ENCODE measurements around the gene BARX2. TPM values are rescaled to one million over a fixed set of nuclear protein-coding genes. Genes with fewer than 3 reads are reported as not detected.
"Not testable (repeated sequence)": the region's sequence is repeated elsewhere in the genome, so short reads cannot be mapped to it uniquely, and the experiment has no call there.

BARX2 gene, protein sequence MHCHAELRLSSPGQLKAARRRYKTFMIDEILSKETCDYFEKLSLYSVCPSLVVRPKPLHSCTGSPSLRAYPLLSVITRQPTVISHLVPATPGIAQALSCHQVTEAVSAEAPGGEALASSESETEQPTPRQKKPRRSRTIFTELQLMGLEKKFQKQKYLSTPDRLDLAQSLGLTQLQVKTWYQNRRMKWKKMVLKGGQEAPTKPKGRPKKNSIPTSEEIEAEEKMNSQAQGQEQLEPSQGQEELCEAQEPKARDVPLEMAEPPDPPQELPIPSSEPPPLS
- total RNA-seq (not detected), polyA plus RNA-seq (not detected)
- long read RNA-seq, donor 1, result 0 reads
- long read RNA-seq, donor 2, result 0 reads
- long read RNA-seq, donor 3, result 0 reads
- long read RNA-seq, donor 4, result 0 reads

DNA sequence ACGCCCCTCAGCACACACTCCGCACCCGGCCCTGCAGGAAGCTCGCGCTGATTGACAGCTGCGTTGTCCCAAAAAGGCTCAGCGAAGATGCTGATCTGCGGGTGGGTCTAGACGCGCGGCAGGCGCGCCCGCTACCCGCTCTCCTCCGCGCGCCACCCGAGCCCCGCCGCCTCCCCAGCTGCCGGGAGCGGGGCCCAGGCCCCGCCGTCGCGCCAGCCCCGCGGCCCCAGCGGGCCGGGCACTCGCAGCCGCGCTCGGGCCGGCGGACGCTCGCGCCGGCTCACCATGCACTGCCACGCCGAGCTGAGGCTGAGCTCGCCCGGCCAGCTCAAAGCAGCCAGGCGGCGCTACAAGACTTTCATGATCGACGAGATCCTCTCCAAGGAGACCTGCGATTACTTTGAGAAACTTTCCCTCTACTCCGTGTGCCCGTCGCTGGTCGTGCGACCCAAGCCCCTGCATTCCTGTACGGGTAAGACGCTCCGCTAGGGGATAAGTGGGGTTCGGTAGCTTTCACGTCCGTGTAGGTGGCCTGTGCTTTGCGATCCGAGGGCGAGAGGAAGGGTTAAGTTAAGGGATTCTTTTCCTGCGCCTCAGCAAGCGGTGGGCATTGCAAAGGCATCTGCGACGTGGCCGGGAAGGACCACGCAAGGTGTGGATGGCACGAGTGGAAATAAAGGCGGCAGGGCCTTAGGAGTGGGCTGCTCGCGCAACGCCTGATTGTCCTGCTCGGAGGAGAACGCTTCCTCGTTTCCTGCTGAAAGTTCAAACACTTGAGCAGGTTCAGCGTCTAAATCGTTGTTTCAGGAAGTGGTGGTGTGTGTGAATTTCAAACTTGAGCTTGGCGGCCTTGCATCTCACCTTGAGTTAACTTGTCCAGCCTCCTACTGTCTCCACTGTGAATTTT, at the start of gene BARX2:
BARX2 (plus strand) TSS at position 98 of the 907 bp plus-strand sequence; CDS start at position 286, 188 bp downstream.
- peak; percentile 35 to 72 for ATAC-seq
- peak within 1 kb of the TSS; percentile 41 for H3K4me3 ChIP-seq (ENCODE audit: low read length)
- 4% methylated on average over 81 of the region's 81 CpGs for WGBS
- peak; percentile 16 to 70 (median 58) for DNase-seq
- H3K27ac ChIP-seq (ENCODE audit: low read length), result no peak within 1 kb of the TSS
- H3K27me3 ChIP-seq (ENCODE audit: control insufficient read depth, insufficient read depth), result peaks cover 3% of the 10 kb centered on the region
- peaks cover 2% of the 10 kb centered on the region for H3K4me1 ChIP-seq (ENCODE audit: control insufficient read depth, insufficient read depth, low read length)
- intact Hi-C loops (cut with DNase I), result no loop called here
- H3K9me3 ChIP-seq (ENCODE audit: control insufficient read depth, low read length), result no peaks in the 10 kb centered on the region

DNA sequence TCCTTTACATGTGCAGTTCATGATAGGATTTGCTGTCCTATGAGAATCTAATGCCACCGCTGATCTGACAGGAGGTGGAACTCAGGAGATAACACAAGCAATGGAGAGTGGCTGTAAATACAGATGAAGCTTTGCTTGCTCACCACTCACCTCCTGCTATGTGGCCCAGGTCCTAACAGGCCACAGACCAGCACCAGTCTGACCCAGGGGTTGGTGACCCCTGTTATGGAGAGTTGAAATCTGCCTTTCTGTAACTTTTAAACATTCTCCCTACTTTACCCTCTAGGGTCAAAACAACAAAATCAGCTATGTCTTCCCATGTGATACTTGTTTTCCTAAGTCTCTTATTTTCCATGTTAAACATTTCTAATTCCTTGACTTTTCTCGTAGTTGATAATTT, 48.7 kb upstream of the BARX2 start:
- DNase-seq (no peak), ATAC-seq (no peak)
- no peaks in the 10 kb centered on the region for H3K9me3 ChIP-seq (ENCODE audit: control insufficient read depth, low read length)
- intact Hi-C loops (cut with DNase I), result loop anchor here in 1 of 4 donors (10.0 kb wide), 1 partner anchor 102 kb away; no protein-coding TSS in a partner anchor
- H3K27me3 ChIP-seq (ENCODE audit: control insufficient read depth, insufficient read depth), result no peaks in the 10 kb centered on the region
- peaks cover 3% of the 10 kb centered on the region for H3K4me1 ChIP-seq (ENCODE audit: control insufficient read depth, insufficient read depth, low read length)
- no peak overlapping the region for H3K4me3 ChIP-seq (ENCODE audit: low read length)
- 73% methylated on average over 2 of the region's 2 CpGs for WGBS
- no peak overlapping the region for H3K27ac ChIP-seq (ENCODE audit: low read length)

DNA sequence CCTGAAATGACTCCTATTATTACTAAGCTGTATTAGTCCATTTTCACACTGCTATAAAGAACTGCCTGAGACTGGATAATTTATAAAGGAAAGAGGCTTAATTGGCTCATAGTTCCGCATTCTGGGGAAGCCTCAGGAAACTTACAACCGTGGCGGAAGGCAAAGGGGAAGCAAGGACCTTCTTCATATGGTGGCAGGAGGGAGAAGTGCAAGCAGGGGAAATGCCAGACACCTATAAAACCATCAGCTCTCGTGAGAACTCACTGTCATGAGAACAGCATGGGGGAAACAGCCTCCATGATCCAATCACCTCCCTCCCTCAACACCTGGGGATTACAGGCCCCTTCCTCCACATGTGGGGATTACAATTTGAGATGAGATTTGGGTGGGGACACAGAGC, 47.9 kb upstream of the BARX2 start:
- WGBS, result 76% methylated on average over 4 of the region's 4 CpGs
- not testable (repeated sequence) for DNase-seq; H3K27me3 ChIP-seq (ENCODE audit: control insufficient read depth, insufficient read depth); ATAC-seq; H3K4me1 ChIP-seq (ENCODE audit: control insufficient read depth, insufficient read depth, low read length); H3K4me3 ChIP-seq (ENCODE audit: low read length); H3K27ac ChIP-seq (ENCODE audit: low read length); H3K9me3 ChIP-seq (ENCODE audit: control insufficient read depth, low read length)
- intact Hi-C loops (cut with DNase I), result loop anchor here in 1 of 4 donors (10.0 kb wide), 1 partner anchor 103 kb away; no protein-coding TSS in a partner anchor

DNA sequence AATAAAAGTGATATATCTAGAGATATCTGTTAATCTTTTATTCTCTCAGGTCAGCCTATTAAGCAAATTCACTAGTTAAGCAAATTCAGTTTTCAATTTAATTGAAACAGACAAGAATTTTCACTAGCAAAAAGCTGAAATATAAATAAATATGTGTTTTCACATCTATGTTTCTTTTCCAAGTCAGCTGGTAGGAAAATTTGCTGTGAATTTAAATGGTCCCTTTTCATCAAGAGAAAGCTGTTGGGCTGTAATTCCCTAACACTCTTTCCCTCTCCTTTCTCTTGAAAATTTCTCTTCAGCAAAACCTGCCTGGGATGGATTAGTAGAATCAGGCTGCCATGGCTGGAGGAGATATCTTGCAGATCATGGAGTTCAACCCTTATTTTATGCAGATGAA, 46.9 kb upstream of the BARX2 start:
- Histone ChIP-seq H3K4me1 (ENCODE audit: control insufficient read depth, insufficient read depth, low read length) (peaks cover 3% of the 10 kb centered on the region), H3K9me3 (ENCODE audit: control insufficient read depth, low read length) (no peaks in the 10 kb centered on the region), H3K27me3 (ENCODE audit: control insufficient read depth, insufficient read depth) (no peaks in the 10 kb centered on the region), H3K4me3 (ENCODE audit: low read length) (no peak overlapping the region), H3K27ac (ENCODE audit: low read length) (no peak overlapping the region)
- ATAC-seq (no peak), DNase-seq (no peak)
- intact Hi-C loops (cut with DNase I), result loop anchor here in 1 of 4 donors (10.0 kb wide), 1 partner anchor 104 kb away; no protein-coding TSS in a partner anchor

DNA sequence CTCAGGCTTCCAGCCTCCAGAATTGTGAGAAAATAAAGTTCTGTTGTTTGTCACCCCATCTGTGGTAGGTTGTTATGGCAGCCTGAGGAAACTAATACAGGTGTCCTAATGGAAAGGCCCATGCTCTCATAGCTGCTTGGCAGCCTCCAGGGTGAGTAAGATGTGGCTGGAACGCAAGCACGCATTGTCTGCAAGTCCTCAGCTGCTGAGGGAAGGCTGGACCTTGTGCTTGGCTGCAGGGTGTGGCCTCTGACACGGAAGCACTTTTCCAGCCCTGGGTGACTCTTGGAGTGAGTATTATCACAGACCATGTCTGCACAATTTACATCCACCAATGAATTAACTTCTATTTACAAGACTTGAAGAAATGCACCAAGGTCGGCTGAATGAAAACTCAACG, 44.4 kb upstream of the BARX2 start:
- WGBS, result 90% methylated on average over 5 of the region's 5 CpGs
- DNase-seq, result no peak
- H3K27ac ChIP-seq (ENCODE audit: low read length), result no peak overlapping the region
- no peaks in the 10 kb centered on the region for H3K9me3 ChIP-seq (ENCODE audit: control insufficient read depth, low read length)
- H3K4me3 ChIP-seq (ENCODE audit: low read length), result no peak overlapping the region
- intact Hi-C loops (cut with DNase I), result loop anchor here (2.0 to 5.0 kb wide), 2 partner anchors 214 kb away; no protein-coding TSS in a partner anchor
- no peaks in the 10 kb centered on the region for H3K27me3 ChIP-seq (ENCODE audit: control insufficient read depth, insufficient read depth)
- peak in 1 of 2 donors; percentile 33 for ATAC-seq
- no peaks in the 10 kb centered on the region for H3K4me1 ChIP-seq (ENCODE audit: control insufficient read depth, insufficient read depth, low read length)

DNA sequence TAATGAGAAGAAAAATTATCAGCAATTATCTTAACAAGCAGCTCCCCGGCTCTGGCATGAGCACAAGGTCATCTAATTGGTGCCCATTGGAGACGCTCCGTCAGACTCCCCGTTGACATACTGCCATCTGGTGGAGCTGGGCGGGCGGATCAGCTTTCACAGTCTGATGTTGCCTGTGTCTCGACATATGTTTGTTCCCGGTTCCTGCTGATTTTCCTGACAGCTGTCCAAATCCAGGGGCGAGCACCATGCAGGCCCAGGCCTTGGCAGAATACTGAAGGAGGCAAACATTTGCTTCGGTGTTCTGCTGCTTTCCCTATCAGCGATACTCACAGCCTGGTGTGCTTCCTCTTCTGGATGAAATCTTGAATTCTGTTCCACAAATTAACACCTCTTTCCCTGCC, 43.8 kb upstream of the BARX2 start:
- intact Hi-C loops (cut with DNase I), result loop anchor here (2.0 to 5.0 kb wide), 2 partner anchors 215 kb away; no protein-coding TSS in a partner anchor
- peak; percentile 81 to 93 (median 90) for DNase-seq
- Histone ChIP-seq H3K27ac (ENCODE audit: low read length) (no peak overlapping the region), H3K9me3 (ENCODE audit: control insufficient read depth, low read length) (no peaks in the 10 kb centered on the region), H3K4me1 (ENCODE audit: control insufficient read depth, insufficient read depth, low read length) (no peaks in the 10 kb centered on the region), H3K27me3 (ENCODE audit: control insufficient read depth, insufficient read depth) (no peaks in the 10 kb centered on the region), H3K4me3 (ENCODE audit: low read length) (no peak overlapping the region)
- 2% methylated on average over 11 of the region's 11 CpGs for WGBS
- peak; percentile 94 to 95 for ATAC-seq

DNA sequence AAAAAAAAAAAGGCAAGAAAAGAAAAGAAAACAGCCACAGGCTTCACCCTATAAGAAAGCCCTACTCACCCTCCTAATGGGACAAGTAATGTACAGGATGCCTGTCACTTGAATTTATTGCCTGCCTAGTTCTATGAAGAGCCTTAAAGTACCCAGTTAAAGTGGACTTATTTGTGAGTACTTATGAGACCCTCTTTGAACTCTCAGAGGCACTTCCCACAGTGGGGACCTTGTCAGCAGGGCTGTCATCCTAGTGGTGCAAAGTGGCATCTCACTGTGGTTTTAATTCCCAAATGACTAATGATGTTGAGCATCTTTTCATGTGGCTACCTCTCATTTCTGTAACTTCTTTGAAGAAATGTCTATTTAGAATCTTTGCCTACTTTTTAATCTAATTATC, 41.8 kb upstream of the BARX2 start:
- ATAC-seq, result no peak
- no peaks in the 10 kb centered on the region for H3K27me3 ChIP-seq (ENCODE audit: control insufficient read depth, insufficient read depth)
- intact Hi-C loops (cut with DNase I), result loop anchor here in 2 of 4 donors (5.0 kb wide), 1 partner anchor 217 kb away; no protein-coding TSS in a partner anchor
- H3K4me3 ChIP-seq (ENCODE audit: low read length), result no peak overlapping the region
- no peaks in the 10 kb centered on the region for H3K9me3 ChIP-seq (ENCODE audit: control insufficient read depth, low read length)
- H3K4me1 ChIP-seq (ENCODE audit: control insufficient read depth, insufficient read depth, low read length), result no peaks in the 10 kb centered on the region
- no peak for DNase-seq
- H3K27ac ChIP-seq (ENCODE audit: low read length), result no peak overlapping the region

DNA sequence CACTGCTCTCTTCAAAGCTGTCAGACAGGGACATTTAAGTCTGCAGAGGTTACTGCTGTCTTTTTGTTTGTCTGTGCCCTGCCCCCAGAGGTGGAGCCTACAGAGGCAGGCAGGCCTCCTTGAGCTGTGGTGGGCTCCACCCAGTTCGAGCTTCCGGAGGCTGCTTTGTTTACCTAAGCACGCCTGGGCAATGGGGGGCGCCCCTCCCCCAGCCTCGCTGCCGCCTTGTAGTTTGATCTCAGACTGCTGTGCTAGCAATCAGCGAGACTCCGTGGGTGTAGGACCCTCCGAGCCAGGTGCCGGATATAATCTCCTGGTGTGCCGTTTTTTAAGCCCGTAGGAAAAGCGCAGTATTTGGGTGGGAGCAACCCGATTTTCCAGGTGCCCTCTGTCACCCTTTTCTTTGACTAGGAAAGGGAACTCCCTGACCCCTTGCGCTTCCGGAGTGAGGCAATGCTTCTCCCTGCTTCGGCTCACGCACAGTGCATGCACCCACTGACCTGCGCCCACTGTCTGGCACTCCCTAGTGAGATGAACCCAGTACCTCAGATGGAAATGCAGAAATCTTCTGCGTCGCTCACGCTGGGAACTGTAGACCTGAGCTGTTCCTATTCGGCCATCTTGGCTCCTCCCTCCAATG, 31.2 kb upstream of the BARX2 start:
- H3K27ac ChIP-seq (ENCODE audit: low read length); H3K4me3 ChIP-seq (ENCODE audit: low read length); H3K9me3 ChIP-seq (ENCODE audit: control insufficient read depth, low read length); H3K4me1 ChIP-seq (ENCODE audit: control insufficient read depth, insufficient read depth, low read length); ATAC-seq; intact Hi-C loops (cut with DNase I); DNase-seq; H3K27me3 ChIP-seq (ENCODE audit: control insufficient read depth, insufficient read depth): not testable (repeated sequence)
- 88% methylated on average over 23 of the region's 23 CpGs for WGBS

DNA sequence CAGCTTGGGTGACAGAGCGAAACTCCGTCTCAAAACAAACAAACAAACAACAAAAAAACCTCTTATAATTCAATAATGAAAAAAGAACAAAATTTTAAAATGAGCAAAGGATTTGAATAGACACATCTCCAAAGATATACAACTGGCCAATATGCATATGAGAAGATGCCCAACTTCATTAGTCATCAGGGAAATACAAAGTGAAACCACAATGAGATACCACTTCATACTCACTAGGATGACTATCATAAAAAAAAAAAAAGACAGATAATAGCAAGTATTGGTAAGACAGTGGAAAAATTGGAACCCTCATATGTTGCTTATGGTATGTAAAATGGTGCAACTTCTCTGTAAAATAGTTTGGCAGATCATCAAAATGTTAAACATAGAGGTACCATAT, 28.7 kb upstream of the BARX2 start:
- 90% methylated on average over 2 of the region's 2 CpGs for WGBS
- DNase-seq, result no peak
- ATAC-seq, result no peak
- intact Hi-C loops (cut with DNase I), result no loop called here
- Histone ChIP-seq H3K4me1 (ENCODE audit: control insufficient read depth, insufficient read depth, low read length) (no peaks in the 10 kb centered on the region), H3K9me3 (ENCODE audit: control insufficient read depth, low read length) (no peaks in the 10 kb centered on the region), H3K4me3 (ENCODE audit: low read length) (no peak overlapping the region), H3K27me3 (ENCODE audit: control insufficient read depth, insufficient read depth) (no peaks in the 10 kb centered on the region), H3K27ac (ENCODE audit: low read length) (no peak overlapping the region)

DNA sequence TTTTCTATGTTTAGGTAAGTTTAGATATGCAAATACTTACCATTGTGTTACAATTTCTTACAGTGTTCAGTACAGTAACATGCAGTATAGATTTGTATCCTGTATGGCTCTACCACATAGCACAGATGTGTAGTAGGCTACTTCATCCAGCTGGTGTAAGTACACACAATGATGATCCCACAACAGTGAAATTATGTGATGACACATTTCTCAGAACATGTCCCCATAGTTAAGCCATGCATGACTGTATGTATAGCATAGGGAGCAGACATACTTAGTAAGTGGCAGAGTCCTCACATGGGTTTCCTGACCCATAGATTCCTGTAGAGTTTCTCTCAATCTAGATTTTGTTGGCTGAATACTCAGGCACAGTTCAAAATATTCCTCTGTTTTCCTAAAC, 26.8 kb upstream of the BARX2 start:
- Histone ChIP-seq H3K27me3 (ENCODE audit: control insufficient read depth, insufficient read depth) (no peaks in the 10 kb centered on the region), H3K4me3 (ENCODE audit: low read length) (no peak overlapping the region), H3K4me1 (ENCODE audit: control insufficient read depth, insufficient read depth, low read length) (no peaks in the 10 kb centered on the region), H3K27ac (ENCODE audit: low read length) (no peak overlapping the region), H3K9me3 (ENCODE audit: control insufficient read depth, low read length) (no peaks in the 10 kb centered on the region)
- intact Hi-C loops (cut with DNase I), result no loop called here
- DNase-seq (no peak), ATAC-seq (no peak)
